ENCODE results near the gene UGCG. TPM values are rescaled to one million over a fixed set of nuclear protein-coding genes. Genes with fewer than 3 reads are reported as not detected.

UGCG gene
- total RNA-seq, 1 experiment from 2014 or later, result 23.1 TPM

- peaks cover 9% of the 10 kb centered on the region for H3K4me1 ChIP-seq (ENCODE audit: insufficient read depth, low read length, poor library complexity, severe bottlenecking)
- no peak overlapping the region for H3K27ac ChIP-seq (ENCODE audit: low read depth, low read length, poor library complexity, severe bottlenecking)
- H3K27me3 ChIP-seq (replicated peaks; ENCODE audit: insufficient read depth, low read depth, low read length, poor library complexity), result no peaks in the 10 kb centered on the region
- no peaks in the 10 kb centered on the region for H3K36me3 ChIP-seq (ENCODE audit: insufficient read depth, low read length, poor library complexity, severe bottlenecking)
- DNase-seq (ENCODE audit: low spot score), result no peak
- ChIA-PET CTCF (no interaction called here), POLR2A (ENCODE audit: low non-redundant PET) (no interaction called here)
- no peaks in the 10 kb centered on the region for H3K9me3 ChIP-seq (ENCODE audit: low read depth, low read length, poor library complexity, severe bottlenecking)
- no TSS peak for BruUV-seq (replicated peaks)
- H3K4me3 ChIP-seq (ENCODE audit: low read depth, low read length, poor library complexity, severe bottlenecking), result no peak overlapping the region
- intact Hi-C loops (cut with micrococcal nuclease; ENCODE audit: unreplicated experiment), result no loop called here
- TF ChIP-seq CTCF (conservative IDR thresholded peaks at IDR 0.05; ENCODE audit: low read depth, low read length) (no peak), EZH2 (IDR thresholded peaks at IDR 0.05; ENCODE audit: borderline replicate concordance, low read depth, low read length, poor library complexity, severe bottlenecking) (no peak)
Measured at GRCh38 chr9:111870774-111871498, 25.7 kb upstream of the UGCG start.

- H3K27me3 ChIP-seq (replicated peaks; ENCODE audit: insufficient read depth, low read depth, low read length, poor library complexity), result no peaks in the 10 kb centered on the region
- TF ChIP-seq EZH2 (IDR thresholded peaks at IDR 0.05; ENCODE audit: borderline replicate concordance, low read depth, low read length, poor library complexity, severe bottlenecking), result no peak
- peaks cover 9% of the 10 kb centered on the region for H3K4me1 ChIP-seq (ENCODE audit: insufficient read depth, low read length, poor library complexity, severe bottlenecking)
- CTCF ChIA-PET, result no interaction called here
- no peak overlapping the region for H3K4me3 ChIP-seq (ENCODE audit: low read depth, low read length, poor library complexity, severe bottlenecking)
- H3K27ac ChIP-seq (ENCODE audit: low read depth, low read length, poor library complexity, severe bottlenecking), result no peak overlapping the region
- no peaks in the 10 kb centered on the region for H3K9me3 ChIP-seq (ENCODE audit: low read depth, low read length, poor library complexity, severe bottlenecking)
- H3K36me3 ChIP-seq (ENCODE audit: insufficient read depth, low read length, poor library complexity, severe bottlenecking), result no peaks in the 10 kb centered on the region
- intact Hi-C loops (cut with micrococcal nuclease; ENCODE audit: unreplicated experiment), result no loop called here
- no TSS peak for BruUV-seq (replicated peaks)
- DNase-seq (ENCODE audit: low spot score), result no peak
- POLR2A ChIA-PET (ENCODE audit: low non-redundant PET), result no interaction called here
Measured at GRCh38 chr9:111871499-111871855, 25.1 kb upstream of the UGCG start.

- no peak overlapping the region for H3K27ac ChIP-seq (ENCODE audit: low read depth, low read length, poor library complexity, severe bottlenecking)
- H3K27me3 ChIP-seq (replicated peaks; ENCODE audit: insufficient read depth, low read depth, low read length, poor library complexity), result no peaks in the 10 kb centered on the region
- POLR2A ChIA-PET (ENCODE audit: low non-redundant PET), result no interaction called here
- H3K9me3 ChIP-seq (ENCODE audit: low read depth, low read length, poor library complexity, severe bottlenecking), result no peaks in the 10 kb centered on the region
- no TSS peak for BruUV-seq (replicated peaks)
- CTCF ChIA-PET, result no interaction called here
- no peak overlapping the region for H3K4me3 ChIP-seq (ENCODE audit: low read depth, low read length, poor library complexity, severe bottlenecking)
- intact Hi-C loops (cut with micrococcal nuclease; ENCODE audit: unreplicated experiment), result no loop called here
- H3K4me1 ChIP-seq (ENCODE audit: insufficient read depth, low read length, poor library complexity, severe bottlenecking), result peaks cover 9% of the 10 kb centered on the region
- TF ChIP-seq EZH2 (IDR thresholded peaks at IDR 0.05; ENCODE audit: borderline replicate concordance, low read depth, low read length, poor library complexity, severe bottlenecking) (no peak), CTCF (conservative IDR thresholded peaks at IDR 0.05; ENCODE audit: low read depth, low read length) (no peak)
- no peak for DNase-seq (ENCODE audit: low spot score)
- H3K36me3 ChIP-seq (ENCODE audit: insufficient read depth, low read length, poor library complexity, severe bottlenecking), result no peaks in the 10 kb centered on the region
Measured at GRCh38 chr9:111872886-111873285, 23.7 kb upstream of the UGCG start.

- CTCF ChIA-PET, result no interaction called here
Measured at GRCh38 chr9:111873901-111874300, 22.7 kb upstream of the UGCG start.

More at GRCh38 chr9:111873901-111874300, 22.7 kb upstream of the UGCG start:
- Histone ChIP-seq H3K27ac (ENCODE audit: low read depth, low read length, poor library complexity, severe bottlenecking) (no peak overlapping the region), H3K27me3 (replicated peaks; ENCODE audit: insufficient read depth, low read depth, low read length, poor library complexity) (no peaks in the 10 kb centered on the region), H3K4me3 (ENCODE audit: low read depth, low read length, poor library complexity, severe bottlenecking) (no peak overlapping the region), H3K36me3 (ENCODE audit: insufficient read depth, low read length, poor library complexity, severe bottlenecking) (no peaks in the 10 kb centered on the region), H3K4me1 (ENCODE audit: insufficient read depth, low read length, poor library complexity, severe bottlenecking) (peaks cover 9% of the 10 kb centered on the region), H3K9me3 (ENCODE audit: low read depth, low read length, poor library complexity, severe bottlenecking) (no peaks in the 10 kb centered on the region)
- intact Hi-C loops (cut with micrococcal nuclease; ENCODE audit: unreplicated experiment), result no loop called here
- no TSS peak for BruUV-seq (replicated peaks)
- TF ChIP-seq CTCF (conservative IDR thresholded peaks at IDR 0.05; ENCODE audit: low read depth, low read length) (no peak), EZH2 (IDR thresholded peaks at IDR 0.05; ENCODE audit: borderline replicate concordance, low read depth, low read length, poor library complexity, severe bottlenecking) (no peak)
- no peak for DNase-seq (ENCODE audit: low spot score)
- POLR2A ChIA-PET (ENCODE audit: low non-redundant PET), result no interaction called here

Measured in A673 (cell line).